IPS DF 19.7 (cell line): ENCODE measurements around the gene PAPOLA.
A peak's percentile ranks its signal among the peaks of the same experiment; 100 is the strongest.
"Not testable (repeated sequence)": the region's sequence is repeated elsewhere in the genome, so short reads cannot be mapped to it uniquely, and the experiment has no call there.

ENCODE experiments used
- DNase-seq: peaks from one replicate; pipeline ENCODE4 v3.0.0-alpha.2; 2013; ENCODE audit warnings: low read depth, low spot score

Gene PAPOLA

GRCh38 chr14:96501740-96502620 is at the start of gene PAPOLA:
TSS of gene PAPOLA (plus strand) at chr14:96502382. CDS start at chr14:96502593, 211 bp downstream.
- peak; percentile 88 for DNase-seq

- no peak for DNase-seq
Measured at GRCh38 chr14:96452684-96453083, 49.5 kb upstream of the PAPOLA start.

GRCh38 chr14:96455588-96455987 is 46.6 kb upstream of the PAPOLA start:
- DNase-seq, result no peak

- DNase-seq, result no peak
Measured at GRCh38 chr14:96459851-96460250, 42.3 kb upstream of the PAPOLA start.

GRCh38 chr14:96461950-96462798 is 40.0 kb upstream of the PAPOLA start:
- no peak for DNase-seq

GRCh38 chr14:96464136-96464535 is 38.0 kb upstream of the PAPOLA start:
- DNase-seq, result no peak

- DNase-seq, result no peak
Measured at GRCh38 chr14:96466918-96467317, 35.3 kb upstream of the PAPOLA start.

- no peak for DNase-seq
Measured at GRCh38 chr14:96470331-96470730, 31.9 kb upstream of the PAPOLA start.

- not testable (repeated sequence) for DNase-seq
Measured at GRCh38 chr14:96470967-96471366, 31.2 kb upstream of the PAPOLA start.

- no peak for DNase-seq
Measured at GRCh38 chr14:96478119-96478518, 24.1 kb upstream of the PAPOLA start.

GRCh38 chr14:96479435-96480146 is 22.6 kb upstream of the PAPOLA start:
- DNase-seq, result no peak

- DNase-seq, result no peak
Measured at GRCh38 chr14:96481731-96482314, 20.4 kb upstream of the PAPOLA start.

- DNase-seq, result no peak
Measured at GRCh38 chr14:96482986-96483385, 19.2 kb upstream of the PAPOLA start.

- DNase-seq, result no peak
Measured at GRCh38 chr14:96484399-96484798, 17.8 kb upstream of the PAPOLA start.

- no peak for DNase-seq
Measured at GRCh38 chr14:96486705-96487104, 15.5 kb upstream of the PAPOLA start.

- DNase-seq, result no peak
Measured at GRCh38 chr14:96489327-96489726, 12.9 kb upstream of the PAPOLA start.

- DNase-seq, result no peak
Measured at GRCh38 chr14:96493178-96493577, 9.0 kb upstream of the PAPOLA start.

- DNase-seq, result no peak
Measured at GRCh38 chr14:96494331-96494730, 7.9 kb upstream of the PAPOLA start.

- no peak for DNase-seq
Measured at GRCh38 chr14:96497087-96497486, 5.1 kb upstream of the PAPOLA start.

GRCh38 chr14:96497586-96497985 is 4.6 kb upstream of the PAPOLA start:
- DNase-seq, result no peak

GRCh38 chr14:96501217-96501739 is 904 bp upstream of the PAPOLA start:
- DNase-seq, result no peak
